ENCODE results near the gene SLC5A10.

Gene SLC5A10

DNA sequence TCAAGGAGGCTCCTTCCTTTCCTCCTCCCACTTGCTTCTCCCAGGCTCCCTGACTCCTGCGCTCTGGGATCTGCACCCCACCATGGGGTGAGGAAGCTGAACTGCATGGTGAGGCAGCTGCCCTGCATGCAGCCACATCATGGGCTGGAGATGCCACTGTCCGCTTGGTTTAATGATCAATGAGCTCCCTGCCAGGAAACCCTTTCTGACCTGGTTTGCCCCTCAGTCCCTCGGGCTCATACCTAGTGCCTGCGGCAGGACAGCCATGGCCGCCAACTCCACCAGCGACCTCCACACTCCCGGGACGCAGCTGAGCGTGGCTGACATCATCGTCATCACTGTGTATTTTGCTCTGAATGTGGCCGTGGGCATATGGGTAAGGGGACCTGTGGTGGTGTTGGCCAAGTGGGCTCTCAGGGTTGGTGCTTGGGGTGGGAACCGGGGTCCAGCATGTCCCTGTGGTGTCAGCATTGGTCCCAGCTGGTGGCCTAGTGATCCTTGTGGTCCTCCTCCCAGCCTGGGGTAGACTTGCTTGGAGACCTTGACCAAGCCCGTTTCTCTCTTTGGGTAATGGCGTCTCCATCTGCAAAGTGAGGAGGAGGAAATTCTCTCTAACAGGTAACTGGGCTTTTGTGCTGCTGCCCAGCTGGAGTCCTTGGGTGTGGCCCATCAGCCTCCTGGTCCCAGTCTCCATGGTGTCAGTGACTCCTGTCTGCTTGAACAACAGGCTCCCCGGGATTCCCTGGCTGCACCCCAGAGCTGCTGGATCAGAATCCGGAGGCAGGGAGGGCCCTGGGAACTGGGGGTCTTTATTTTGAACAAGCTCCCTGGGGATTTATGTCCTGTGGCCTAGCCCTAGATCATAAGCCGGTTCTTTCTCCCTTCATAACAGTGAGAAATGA is at the start of gene SLC5A10:
TSS of gene SLC5A10 (plus strand) at position 225 of the 902 bp plus-strand sequence. CDS start at position 266, 41 bp downstream.
- TF ChIP-seq ZFX (IDR thresholded peaks at IDR 0.05) = no peak
- TF ChIP-seq, protein P1, sequence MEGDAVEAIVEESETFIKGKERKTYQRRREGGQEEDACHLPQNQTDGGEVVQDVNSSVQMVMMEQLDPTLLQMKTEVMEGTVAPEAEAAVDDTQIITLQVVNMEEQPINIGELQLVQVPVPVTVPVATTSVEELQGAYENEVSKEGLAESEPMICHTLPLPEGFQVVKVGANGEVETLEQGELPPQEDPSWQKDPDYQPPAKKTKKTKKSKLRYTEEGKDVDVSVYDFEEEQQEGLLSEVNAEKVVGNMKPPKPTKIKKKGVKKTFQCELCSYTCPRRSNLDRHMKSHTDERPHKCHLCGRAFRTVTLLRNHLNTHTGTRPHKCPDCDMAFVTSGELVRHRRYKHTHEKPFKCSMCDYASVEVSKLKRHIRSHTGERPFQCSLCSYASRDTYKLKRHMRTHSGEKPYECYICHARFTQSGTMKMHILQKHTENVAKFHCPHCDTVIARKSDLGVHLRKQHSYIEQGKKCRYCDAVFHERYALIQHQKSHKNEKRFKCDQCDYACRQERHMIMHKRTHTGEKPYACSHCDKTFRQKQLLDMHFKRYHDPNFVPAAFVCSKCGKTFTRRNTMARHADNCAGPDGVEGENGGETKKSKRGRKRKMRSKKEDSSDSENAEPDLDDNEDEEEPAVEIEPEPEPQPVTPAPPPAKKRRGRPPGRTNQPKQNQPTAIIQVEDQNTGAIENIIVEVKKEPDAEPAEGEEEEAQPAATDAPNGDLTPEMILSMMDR (conservative IDR thresholded peaks at IDR 0.05) = no peak
- no peak within 1 kb of the TSS for H3K27ac ChIP-seq

DNA sequence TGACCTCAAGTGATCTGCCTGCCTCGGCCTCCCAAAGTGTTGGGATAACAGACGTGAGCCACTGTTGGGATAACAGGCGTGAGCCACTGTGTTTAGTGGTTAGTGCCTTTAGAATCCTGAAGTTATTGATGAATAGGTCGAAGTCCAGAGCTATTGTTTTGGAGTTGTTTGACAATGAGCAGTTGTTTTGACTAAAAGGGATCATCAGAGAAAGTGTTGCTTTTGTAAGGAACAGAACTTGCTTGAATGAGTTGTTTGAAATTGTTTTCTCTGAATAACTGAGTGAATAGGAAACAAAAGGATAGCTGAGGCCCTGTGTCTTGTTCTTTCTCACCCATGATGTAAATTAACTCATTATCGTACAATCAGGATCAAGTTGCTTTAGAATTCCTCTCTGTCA is 47.5 kb upstream of the SLC5A10 start:
- H3K27ac ChIP-seq = no peak overlapping the region
- TF ChIP-seq ZFX (IDR thresholded peaks at IDR 0.05) = no peak
- TF ChIP-seq, protein P1 (conservative IDR thresholded peaks at IDR 0.05) = no peak

DNA sequence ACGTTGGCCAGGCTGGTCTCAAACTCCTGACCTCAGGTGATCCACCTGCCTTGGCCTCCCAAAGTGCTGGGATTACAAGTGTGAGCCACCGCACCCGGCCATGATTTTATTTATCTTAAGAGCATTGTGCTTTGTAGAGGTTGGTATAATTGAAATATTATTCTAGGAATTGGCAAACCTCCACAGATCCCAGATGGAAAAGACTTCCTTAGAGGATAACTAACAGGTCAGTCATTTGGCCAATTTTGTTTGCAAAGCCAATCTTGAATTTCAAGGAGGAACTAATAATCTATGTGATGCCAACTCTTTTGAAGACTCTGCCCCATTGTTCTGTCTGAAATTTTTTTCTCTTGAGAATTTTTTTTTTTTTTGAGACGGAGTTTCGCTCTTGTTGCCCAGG is 46.7 kb upstream of the SLC5A10 start:
- TF ChIP-seq, protein P1 (conservative IDR thresholded peaks at IDR 0.05) = no peak
- TF ChIP-seq ZFX (IDR thresholded peaks at IDR 0.05) = no peak
- no peak overlapping the region for H3K27ac ChIP-seq

DNA sequence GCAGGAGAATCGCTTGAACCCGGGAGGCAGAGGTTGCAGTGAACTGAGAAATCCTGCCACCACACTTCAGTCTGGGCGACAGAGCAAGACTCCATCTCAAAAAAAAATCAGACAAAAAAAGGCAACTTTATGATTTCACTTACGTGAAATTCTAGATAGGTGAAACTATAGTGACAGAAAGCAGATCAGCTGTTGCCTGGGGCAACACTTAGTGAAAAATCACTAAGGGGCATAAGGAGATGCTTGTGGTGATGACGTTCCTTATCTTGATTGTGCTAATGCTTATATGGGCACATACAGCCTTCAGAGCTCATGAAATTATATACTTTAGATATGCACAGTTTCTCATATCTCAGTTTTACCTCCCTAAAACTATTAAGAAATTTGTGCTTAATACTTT is 41.6 kb upstream of the SLC5A10 start:
- H3K27ac ChIP-seq = no peak overlapping the region
- TF ChIP-seq, protein P1 (conservative IDR thresholded peaks at IDR 0.05) = no peak

DNA sequence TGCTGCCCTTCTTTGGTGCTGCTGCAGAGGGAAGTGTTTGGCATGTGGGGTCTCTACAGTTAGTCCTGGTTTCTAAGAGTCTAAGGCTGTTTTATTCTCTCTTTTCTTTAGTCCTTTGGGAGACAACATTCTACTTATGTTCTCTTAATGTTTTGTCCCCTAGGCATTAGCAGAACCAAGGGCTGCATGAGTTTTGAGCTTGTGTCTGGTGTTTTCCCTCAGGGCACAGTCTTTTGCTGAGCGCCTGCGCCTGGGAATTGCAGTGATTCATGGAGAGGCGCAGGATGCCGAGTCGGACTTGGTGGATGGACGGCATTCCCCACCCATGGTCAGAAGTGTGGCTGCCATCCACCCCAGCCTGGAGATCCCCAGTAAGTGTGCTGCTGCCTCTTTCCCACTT is 41.1 kb upstream of the SLC5A10 start:
- no peak overlapping the region for H3K27ac ChIP-seq
- TF ChIP-seq, protein P1 (conservative IDR thresholded peaks at IDR 0.05) = no peak
- TF ChIP-seq ZFX (IDR thresholded peaks at IDR 0.05) = no peak

DNA sequence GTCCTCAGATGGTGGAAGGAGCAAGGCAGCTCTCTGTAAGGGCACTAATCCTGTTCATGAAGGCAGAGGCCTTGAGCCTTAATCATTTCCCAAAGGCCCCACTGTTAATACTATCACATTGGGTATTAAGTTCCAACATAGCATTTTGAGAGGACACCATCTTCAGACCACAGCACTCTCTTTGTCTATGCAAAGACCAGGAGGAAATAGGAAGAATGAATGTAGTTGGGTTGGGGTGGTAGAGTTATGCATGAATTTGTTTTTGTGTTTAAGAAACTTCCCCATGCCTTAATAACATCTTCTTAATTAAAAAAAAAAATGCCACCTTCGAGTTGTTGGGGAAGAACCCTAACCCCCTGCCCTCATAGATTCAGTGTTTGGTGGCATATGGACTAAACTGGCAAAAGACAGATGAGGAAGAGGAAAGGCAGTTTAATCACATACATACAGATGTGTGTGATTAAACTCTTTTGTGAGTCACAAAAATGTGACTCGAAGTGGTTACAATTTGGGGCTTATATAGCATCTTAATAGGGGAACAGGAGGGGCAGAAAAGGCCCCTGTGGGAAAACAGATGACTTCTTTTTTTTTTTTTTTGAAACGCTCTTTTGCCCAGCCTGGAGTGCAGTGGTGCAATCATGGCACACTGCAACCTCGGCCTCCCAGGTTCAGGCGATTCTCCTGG is 35.0 kb upstream of the SLC5A10 start:
- no peak overlapping the region for H3K27ac ChIP-seq

More for the DNA sequence above, 35.0 kb upstream of the SLC5A10 start:
- TF ChIP-seq, protein P1 (conservative IDR thresholded peaks at IDR 0.05) = no peak
- TF ChIP-seq ZFX (IDR thresholded peaks at IDR 0.05) = no peak

Measured in C4-2B (cell line).